BLaER1 (cell line): ENCODE measurements around the gene PDIA3.
A peak's percentile ranks its signal among the peaks of the same experiment; 100 is the strongest.
"Not testable (repeated sequence)": the region's sequence is repeated elsewhere in the genome, so short reads cannot be mapped to it uniquely, and the experiment has no call there.

Source experiments
- H3K27ac ChIP-seq: shearing (Covaris generic); formaldehyde crosslinking; 2 replicates; pipeline ENCODE4 v1.8.1; 2022
- H3K27me3 ChIP-seq: shearing (Covaris generic); formaldehyde crosslinking; 2 replicates; pipeline ENCODE4 v1.8.1; 2022
- H3K36me3 ChIP-seq: shearing (Covaris generic); formaldehyde crosslinking; 2 replicates; pipeline ENCODE4 v1.8.1; 2022
- H3K4me1 ChIP-seq: shearing (Covaris generic); formaldehyde crosslinking; 2 replicates; pipeline ENCODE4 v1.8.1; 2022
- H3K4me2 ChIP-seq: shearing (Covaris generic); formaldehyde crosslinking; 2 replicates; pipeline ENCODE4 v1.8.1; 2022
- H3K4me3 ChIP-seq: shearing (Covaris generic); formaldehyde crosslinking; 2 replicates; pipeline ENCODE4 v1.8.1; 2022
- H3K9ac ChIP-seq: shearing (Covaris generic); formaldehyde crosslinking; 2 replicates; pipeline ENCODE4 v1.8.1; 2022
- H3K9me3 ChIP-seq: shearing (Covaris generic); formaldehyde crosslinking; 2 replicates; pipeline ENCODE4 v1.8.1; 2022
- H4K20me1 ChIP-seq: shearing (Covaris generic); formaldehyde crosslinking; 2 replicates; pipeline ENCODE4 v1.8.1; 2022
- Cebpa-rat ChIP-seq: shearing (Covaris generic); IDR thresholded peaks from 2 replicates; pipeline ENCODE4 v1.8.1; 2022

Gene PDIA3

GRCh38 chr15:43746245-43746902 lies at the start of gene PDIA3:
PDIA3 (plus strand) TSS chr15:43746438; CDS start chr15:43746540, 102 bp downstream.
- Histone ChIP-seq H3K4me2 (peak within 1 kb of the TSS; percentile 87), H3K4me1 (peaks cover 43% of the 10 kb centered on the region), H3K27ac (peak within 1 kb of the TSS; percentile 95), H3K4me3 (peak within 1 kb of the TSS; percentile 84), H4K20me1 (peaks cover 46% of the 10 kb centered on the region), H3K9ac (peak within 1 kb of the TSS; percentile 96)
- not testable (repeated sequence) for H3K9me3 ChIP-seq, H3K36me3 ChIP-seq, H3K27me3 ChIP-seq

DNA sequence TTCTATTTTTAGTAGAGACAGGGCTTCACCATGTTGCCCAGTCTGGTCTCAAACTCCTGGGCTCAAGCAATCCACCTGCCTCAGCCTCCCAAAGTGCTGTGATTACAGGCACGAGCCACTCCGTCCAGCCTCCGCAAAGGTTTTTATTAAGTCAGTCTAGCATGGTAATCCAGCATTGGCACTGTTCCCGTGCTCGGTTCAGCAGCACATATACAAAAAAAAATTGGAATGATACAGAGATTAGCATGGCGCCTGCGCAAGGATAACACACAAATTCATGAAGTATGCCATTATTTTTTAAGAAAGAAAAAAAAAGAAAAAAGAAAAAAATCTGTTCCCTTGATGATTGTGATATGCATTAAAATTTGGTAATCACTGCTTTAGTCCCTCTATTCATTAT lies 44.1 kb upstream of the PDIA3 start:
- Histone ChIP-seq H4K20me1 (no peaks in the 10 kb centered on the region), H3K9me3 (no peaks in the 10 kb centered on the region), H3K4me3 (no peak overlapping the region), H3K36me3 (no peaks in the 10 kb centered on the region), H3K27me3 (no peaks in the 10 kb centered on the region), H3K27ac (no peak overlapping the region), H3K4me1 (no peaks in the 10 kb centered on the region), H3K4me2 (no peak overlapping the region), H3K9ac (no peak overlapping the region)
- no peak for TF ChIP-seq Cebpa-rat

DNA sequence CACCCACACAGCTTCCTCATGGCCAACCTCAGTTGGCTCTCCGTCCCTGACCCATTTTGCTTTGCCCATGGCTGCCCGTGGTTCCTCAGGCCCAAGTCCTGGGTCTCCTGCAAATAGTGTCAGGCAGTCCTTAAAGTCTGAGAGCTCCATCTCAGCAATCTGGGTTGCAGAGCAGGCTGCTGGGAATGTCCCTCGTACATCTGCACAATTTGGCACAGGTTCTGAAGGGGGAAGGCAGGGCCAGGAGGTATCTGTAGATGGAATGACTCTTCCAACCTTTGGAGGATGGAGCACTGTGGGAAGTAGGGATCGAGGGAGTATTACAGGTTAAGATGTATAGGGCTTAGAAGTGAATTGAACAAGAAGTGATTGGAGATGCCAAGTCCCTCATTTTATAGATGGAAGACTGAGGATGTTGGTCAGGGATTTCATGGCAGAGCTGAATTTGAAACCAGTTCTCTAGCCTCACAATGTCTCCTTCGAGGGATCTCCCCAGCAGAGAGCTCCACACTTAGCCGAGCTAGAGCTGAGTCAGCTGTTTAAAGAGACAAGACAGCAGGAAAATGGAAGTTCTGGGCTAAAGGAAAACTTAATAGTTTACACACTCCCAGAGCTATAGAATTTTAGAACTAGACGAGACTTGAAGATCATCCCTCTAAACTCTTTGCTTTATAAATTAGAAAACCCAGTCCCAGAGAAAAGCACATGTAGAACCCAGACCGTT lies 43.4 kb upstream of the PDIA3 start:
- Histone ChIP-seq H3K4me2 (no peak overlapping the region), H3K36me3 (no peaks in the 10 kb centered on the region), H3K27me3 (no peaks in the 10 kb centered on the region), H3K4me1 (no peaks in the 10 kb centered on the region), H3K9me3 (no peaks in the 10 kb centered on the region), H3K27ac (no peak overlapping the region), H3K4me3 (no peak overlapping the region), H4K20me1 (no peaks in the 10 kb centered on the region), H3K9ac (no peak overlapping the region)
- no peak for TF ChIP-seq Cebpa-rat

- H4K20me1 ChIP-seq, H3K9me3 ChIP-seq, H3K4me2 ChIP-seq, H3K36me3 ChIP-seq, H3K27me3 ChIP-seq, H3K4me3 ChIP-seq, H3K4me1 ChIP-seq, H3K27ac ChIP-seq, H3K9ac ChIP-seq: not testable (repeated sequence)
Observed at GRCh38 chr15:43710431-43711131, 35.7 kb upstream of the PDIA3 start.

DNA sequence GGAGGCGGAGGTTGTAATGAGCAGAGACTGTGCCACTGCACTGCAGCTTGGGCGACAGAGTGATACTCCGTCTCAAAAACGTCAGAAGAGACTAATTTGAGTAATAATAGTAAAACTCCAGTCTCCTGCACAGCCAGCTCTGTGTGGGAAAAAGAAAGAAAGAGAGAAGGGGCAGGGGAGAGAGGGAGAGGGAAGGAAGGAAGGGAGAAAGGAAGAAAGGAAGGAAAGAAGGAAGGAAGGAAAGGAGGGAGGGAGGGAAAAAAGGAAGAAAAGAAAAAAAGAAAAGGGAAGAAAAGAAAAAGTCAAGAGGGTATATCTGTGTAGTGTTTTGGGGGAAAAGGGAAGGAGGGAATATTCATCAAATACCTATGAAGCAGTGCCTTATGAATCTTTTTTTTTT lies 23.1 kb upstream of the PDIA3 start:
- no peaks in the 10 kb centered on the region for H3K27me3 ChIP-seq
- H3K9ac ChIP-seq = no peak overlapping the region
- no peaks in the 10 kb centered on the region for H4K20me1 ChIP-seq
- H3K9me3 ChIP-seq = no peaks in the 10 kb centered on the region
- TF ChIP-seq Cebpa-rat = no peak
- H3K27ac ChIP-seq = no peak overlapping the region
- no peak overlapping the region for H3K4me3 ChIP-seq
- H3K36me3 ChIP-seq = no peaks in the 10 kb centered on the region
- no peaks in the 10 kb centered on the region for H3K4me1 ChIP-seq
- H3K4me2 ChIP-seq = no peak overlapping the region

DNA sequence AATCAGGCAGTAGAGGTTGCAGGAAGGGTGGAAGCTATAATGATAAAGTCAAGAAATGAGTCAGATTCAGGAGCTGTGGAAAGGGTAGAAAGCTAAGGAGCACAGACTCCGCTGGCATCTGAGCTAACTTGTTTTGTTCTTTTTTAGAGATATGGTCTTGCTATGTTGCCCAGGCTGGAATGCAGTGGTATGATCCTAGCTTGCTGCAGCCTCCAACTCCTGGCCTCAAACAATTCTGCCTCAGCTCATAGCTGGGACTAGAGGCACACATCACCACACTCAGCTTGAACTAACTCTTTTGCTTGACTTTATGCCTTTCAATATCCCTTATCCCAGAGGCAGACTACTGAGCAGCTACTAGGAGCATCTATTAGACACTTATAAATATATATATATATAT lies 19.9 kb upstream of the PDIA3 start:
- not testable (repeated sequence) for H3K27ac ChIP-seq, H3K4me1 ChIP-seq, H4K20me1 ChIP-seq, H3K9me3 ChIP-seq, H3K27me3 ChIP-seq, H3K9ac ChIP-seq, H3K36me3 ChIP-seq, H3K4me3 ChIP-seq, H3K4me2 ChIP-seq

GRCh38 chr15:43728053-43728725 lies 18.0 kb upstream of the PDIA3 start:
- not testable (repeated sequence) for H3K36me3 ChIP-seq, H4K20me1 ChIP-seq, H3K27ac ChIP-seq, H3K9ac ChIP-seq, H3K4me1 ChIP-seq, H3K27me3 ChIP-seq, H3K9me3 ChIP-seq, H3K4me3 ChIP-seq, H3K4me2 ChIP-seq

- Histone ChIP-seq H3K27me3 (no peaks in the 10 kb centered on the region), H3K9ac (no peak overlapping the region), H3K9me3 (no peaks in the 10 kb centered on the region), H4K20me1 (no peaks in the 10 kb centered on the region), H3K4me2 (0 out of 2 replicates have a peak overlapping the region, but pooled peaks have one; percentile 7), H3K36me3 (no peaks in the 10 kb centered on the region), H3K27ac (no peak overlapping the region), H3K4me1 (peaks cover 8% of the 10 kb centered on the region; the same call in 1 of the 2 replicates), H3K4me3 (no peak overlapping the region)
- no peak for TF ChIP-seq Cebpa-rat
Observed at GRCh38 chr15:43735416-43735815, 10.8 kb upstream of the PDIA3 start.

- peak overlapping the region; percentile 95 for H3K27ac ChIP-seq
Observed at GRCh38 chr15:43746903-43747309, 668 bp downstream of the PDIA3 start.

GRCh38 chr15:43748376-43748775 lies 2.1 kb downstream of the PDIA3 start:
- no peak for TF ChIP-seq Cebpa-rat
- Histone ChIP-seq H4K20me1 (peaks cover 66% of the 10 kb centered on the region), H3K4me2 (peak overlapping the region; percentile 87), H3K9ac (peak overlapping the region; percentile 96; the same call in 1 of the 2 replicates), H3K4me1 (peaks cover 46% of the 10 kb centered on the region), H3K36me3 (peaks cover 28% of the 10 kb centered on the region), H3K27me3 (no peaks in the 10 kb centered on the region), H3K27ac (0 out of 2 replicates have a peak overlapping the region, but pooled peaks have one; percentile 26), H3K4me3 (0 out of 2 replicates have a peak overlapping the region, but pooled peaks have one; percentile 84), H3K9me3 (no peaks in the 10 kb centered on the region)

More at GRCh38 chr15:43746903-43747309, 668 bp downstream of the PDIA3 start:
- not testable (repeated sequence) for H3K27me3 ChIP-seq, H3K9me3 ChIP-seq
- Histone ChIP-seq H3K36me3 (peaks cover 14% of the 10 kb centered on the region), H4K20me1 (peaks cover 51% of the 10 kb centered on the region), H3K4me3 (peak overlapping the region; percentile 84), H3K4me2 (peak overlapping the region; percentile 87), H3K9ac (peak overlapping the region; percentile 96), H3K4me1 (peaks cover 46% of the 10 kb centered on the region)
